Liver (tissue), 9 donors: ENCODE results near the gene ZSWIM1. TPM values are rescaled to one million over a fixed set of nuclear protein-coding genes. Genes with fewer than 3 reads are reported as not detected.

Experiments used
- DNase-seq: peaks from one replicate; pipeline ENCODE4 v3.0.0-alpha.2; 2017; ENCODE audit warnings: low spot score
- H3K27ac ChIP-seq, 2 donors: one replicate each; pipeline ENCODE4 v1.7.0; 2013; ENCODE audit warnings: inconsistent platforms in 2 of 2, low read length in 2 of 2, control low read depth in 1 of 2, low read depth in 1 of 2, mild to moderate bottlenecking in 1 of 2
- H3K27me3 ChIP-seq, 4 donors: one replicate each; pipeline versions ENCODE4 v1.6.1 to v1.7.0; 2013; ENCODE audit warnings: low read length in 3 of 4, inconsistent platforms in 1 of 4, mild to moderate bottlenecking in 1 of 4, moderate library complexity in 1 of 4; ENCODE audit not compliant: control insufficient read depth in 4 of 4, insufficient read depth in 4 of 4
- H3K36me3 ChIP-seq, 4 donors: one replicate each; pipeline versions ENCODE4 v1.6.1 to v1.7.0; 2013; ENCODE audit warnings: low read length in 3 of 4, mild to moderate bottlenecking in 3 of 4, low read depth in 1 of 4, moderate library complexity in 1 of 4; ENCODE audit not compliant: control insufficient read depth in 4 of 4, insufficient read depth in 3 of 4
- H3K4me1 ChIP-seq, 4 donors: one replicate each; pipeline versions ENCODE4 v1.6.1 to v1.7.0; 2013; ENCODE audit warnings: low read length in 3 of 4, mild to moderate bottlenecking in 3 of 4, moderate library complexity in 1 of 4; ENCODE audit not compliant: control insufficient read depth in 4 of 4, insufficient read depth in 4 of 4
- H3K4me3 ChIP-seq, 3 donors: one replicate each; pipeline versions ENCODE4 v1.6.1 to v1.7.0; 2013; ENCODE audit warnings: low read length in 3 of 3, control low read depth in 1 of 3, low read depth in 1 of 3, mild to moderate bottlenecking in 1 of 3
- H3K9ac ChIP-seq, 2 donors: one replicate each; pipeline ENCODE4 v1.7.0; 2013; ENCODE audit warnings: low read length in 2 of 2, mild to moderate bottlenecking in 2 of 2, moderate library complexity in 2 of 2, control low read depth in 1 of 2, low read depth in 1 of 2
- H3K9me3 ChIP-seq, 4 donors: one replicate each; pipeline versions ENCODE4 v1.6.1 to v1.7.0; 2013; ENCODE audit warnings: low read length in 3 of 4; ENCODE audit not compliant: control insufficient read depth in 4 of 4
- EGR1 ChIP-seq, 2 donors: IDR thresholded peaks; 2 replicates each; pipeline ENCODE4 v1.6.1; 2016 to 2018; ENCODE audit warnings: antibody characterized with exemption in 2 of 2, low read depth in 2 of 2
- FOXA1 ChIP-seq: IDR thresholded peaks from 2 replicates; pipeline ENCODE4 v1.6.1; 2016; ENCODE audit warnings: antibody characterized with exemption
- FOXA2 ChIP-seq: IDR thresholded peaks from 2 replicates; pipeline ENCODE4 v1.6.1; 2016; ENCODE audit warnings: antibody characterized with exemption
- GABPA ChIP-seq, 2 donors: IDR thresholded peaks in 1 of 2; conservative IDR thresholded peaks in 1 of 2; 2 replicates each; pipeline ENCODE4 v1.6.1; 2016; ENCODE audit warnings: antibody characterized with exemption in 2 of 2, mild to moderate bottlenecking in 1 of 2, moderate library complexity in 1 of 2
- HNF4A ChIP-seq, 2 donors: conservative IDR thresholded peaks; 2 replicates each; pipeline ENCODE4 v1.6.1; 2016; ENCODE audit warnings: antibody characterized with exemption in 2 of 2, mild to moderate bottlenecking in 2 of 2
- HNF4G ChIP-seq: IDR thresholded peaks from 2 replicates; pipeline ENCODE4 v1.6.1; 2016; ENCODE audit warnings: antibody characterized with exemption
- JUND ChIP-seq, 2 donors: IDR thresholded peaks; 2 replicates each; pipeline ENCODE4 v1.6.1; 2016; ENCODE audit warnings: antibody characterized with exemption in 2 of 2
- NR2F2 ChIP-seq: IDR thresholded peaks from 2 replicates; pipeline ENCODE4 v1.6.1; 2016; ENCODE audit warnings: antibody characterized with exemption
- RAD21 ChIP-seq, 2 donors: IDR thresholded peaks; 2 replicates each; pipeline ENCODE4 v1.6.1; 2016; ENCODE audit warnings: antibody characterized with exemption in 2 of 2, mild to moderate bottlenecking in 2 of 2
- RXRA ChIP-seq, 2 donors: IDR thresholded peaks; 2 replicates each; pipeline ENCODE4 v1.6.1; 2017 to 2018; ENCODE audit warnings: antibody characterized with exemption in 2 of 2, mild to moderate bottlenecking in 1 of 2
- SP1 ChIP-seq: IDR thresholded peaks from 2 replicates; pipeline ENCODE4 v1.6.1; 2018; ENCODE audit warnings: antibody characterized with exemption, mild to moderate bottlenecking
- TAF1 ChIP-seq: conservative IDR thresholded peaks from 2 replicates; pipeline ENCODE4 v1.6.1; 2016; ENCODE audit warnings: antibody characterized with exemption, mild to moderate bottlenecking
- YY1 ChIP-seq: IDR thresholded peaks from 2 replicates; pipeline ENCODE4 v1.6.1; 2016; ENCODE audit warnings: antibody characterized with exemption, mild to moderate bottlenecking
- WGBS: extraction: QIAGEN DNeasy Blood & Tissue Kit; methylation state at CpG from one replicate; pipeline ENCODE4 v1.1.7; 2013; 5-methylcytosine and 5-hydroxymethylcytosine counted together
- polyA plus RNA-seq, 2 donors: library from polyadenylated mRNA; stranded (reverse) in 1 of 2; unstranded in 1 of 2; fragments of 200-250 nt in 1 of 2; fragments of >200 nt in 1 of 2; fragmentation: Nextera tagmentation in 1 of 2; extraction: Ambion mirVana in 1 of 2; gene quantifications; one replicate each; pipeline versions ENCODE4 v1.2.1 to v1.2.3, GENCODE V29; 2013 to 2015
- total RNA-seq, 2 donors: library from RNA; depleted of rRNA; stranded (reverse); fragments of >200 nt; gene quantifications; one replicate each; pipeline ENCODE4 v1.2.3, GENCODE V29; 2014
- TF ChIP-seq, protein P1 (sequence below): IDR thresholded peaks from 2 replicates; pipeline ENCODE4 v1.6.1; 2016; ENCODE audit warnings: antibody characterized with exemption, mild to moderate bottlenecking
- TF ChIP-seq, protein P2 (sequence below): IDR thresholded peaks from 2 replicates; pipeline ENCODE4 v1.6.1; 2016; ENCODE audit warnings: antibody characterized with exemption
- TF ChIP-seq, protein P3 (sequence below): IDR thresholded peaks from 2 replicates; pipeline ENCODE4 v1.6.1; 2016; ENCODE audit warnings: antibody characterized with exemption
- TF ChIP-seq, protein P4 (sequence below): IDR thresholded peaks from 2 replicates; pipeline ENCODE4 v1.6.1; 2016; ENCODE audit warnings: antibody characterized with exemption
- TF ChIP-seq, protein P5 (sequence below): fragments of 150-350 bp; IDR thresholded peaks from 2 replicates; pipeline ENCODE4 v1.5.1; 2017; ENCODE audit warnings: improper control_type of control experiment, low read depth, low read length; ENCODE audit not compliant: missing input control
- donor health status: healthy.
- donor health status: healthy.
- donor health status: healthy.
- donor health status: healthy.
- donor health status: healthy.

Gene ZSWIM1
- total and polyA plus RNA-seq, 4 donors: 2.1 to 5.0 (median 2.3) TPM

DNA sequence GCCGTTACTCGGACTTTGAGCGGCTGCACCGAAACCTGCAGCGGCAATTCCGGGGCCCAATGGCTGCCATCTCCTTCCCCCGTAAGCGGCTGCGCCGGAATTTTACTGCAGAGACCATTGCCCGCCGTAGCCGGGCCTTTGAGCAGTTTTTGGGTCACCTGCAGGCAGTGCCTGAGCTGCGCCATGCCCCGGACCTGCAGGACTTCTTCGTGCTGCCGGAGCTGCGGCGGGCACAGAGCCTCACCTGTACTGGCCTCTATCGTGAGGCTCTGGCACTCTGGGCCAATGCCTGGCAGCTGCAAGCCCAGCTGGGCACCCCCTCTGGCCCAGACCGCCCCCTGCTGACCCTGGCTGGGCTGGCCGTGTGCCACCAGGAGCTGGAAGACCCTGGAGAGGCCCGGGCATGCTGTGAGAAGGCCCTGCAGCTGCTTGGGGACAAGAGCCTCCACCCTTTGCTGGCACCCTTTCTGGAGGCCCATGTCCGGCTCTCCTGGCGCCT is 40.3 kb upstream of the ZSWIM1 start:
- WGBS: 95% methylated on average over 25 of the region's 25 CpGs

DNA sequence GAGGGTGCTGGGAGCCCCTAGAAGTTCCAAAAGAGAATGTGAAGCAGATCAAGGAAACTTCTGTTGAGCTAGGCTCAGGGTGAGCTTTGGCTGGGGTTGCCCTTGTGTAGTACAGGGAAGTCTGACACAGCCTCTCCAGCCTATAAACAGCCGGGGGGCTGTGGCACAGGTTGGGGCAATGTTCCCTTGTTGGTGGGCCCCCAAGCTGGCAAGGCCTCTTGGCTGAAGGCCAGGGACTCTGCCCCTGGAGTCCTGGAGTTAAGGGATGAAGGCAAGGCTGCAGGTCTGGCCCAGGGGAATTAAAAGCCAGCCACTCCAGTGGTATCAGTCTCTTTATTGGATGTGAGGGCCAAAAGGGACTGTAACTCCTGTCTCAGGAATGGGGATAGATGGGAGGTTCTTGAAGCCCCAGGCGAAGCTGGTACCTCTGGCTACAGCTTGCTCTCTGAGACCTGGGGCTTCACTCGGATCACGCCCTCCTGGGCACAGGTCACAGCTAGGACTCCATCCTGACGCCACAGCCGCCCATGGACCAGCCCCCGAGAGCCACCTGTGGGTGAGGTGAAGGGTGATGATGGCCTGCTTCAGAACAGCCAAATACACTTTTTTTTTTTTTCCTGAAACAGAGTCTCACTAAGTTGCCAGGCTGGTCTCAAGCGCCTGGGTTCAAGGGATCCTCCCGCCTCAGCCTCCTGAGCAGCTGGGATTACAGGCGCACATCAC is 39.5 kb upstream of the ZSWIM1 start:
- no peak overlapping the region for H3K4me3 ChIP-seq
- no peaks in the 10 kb centered on the region for H3K4me1 ChIP-seq
- H3K36me3 ChIP-seq: peaks cover 4 to 50% (median 31%) of the 10 kb centered on the region in 4 donors
- no peak for DNase-seq
- no peaks in the 10 kb centered on the region for H3K9me3 ChIP-seq
- WGBS: 94% methylated on average over 10 of the region's 10 CpGs
- TF ChIP-seq, protein P1, sequence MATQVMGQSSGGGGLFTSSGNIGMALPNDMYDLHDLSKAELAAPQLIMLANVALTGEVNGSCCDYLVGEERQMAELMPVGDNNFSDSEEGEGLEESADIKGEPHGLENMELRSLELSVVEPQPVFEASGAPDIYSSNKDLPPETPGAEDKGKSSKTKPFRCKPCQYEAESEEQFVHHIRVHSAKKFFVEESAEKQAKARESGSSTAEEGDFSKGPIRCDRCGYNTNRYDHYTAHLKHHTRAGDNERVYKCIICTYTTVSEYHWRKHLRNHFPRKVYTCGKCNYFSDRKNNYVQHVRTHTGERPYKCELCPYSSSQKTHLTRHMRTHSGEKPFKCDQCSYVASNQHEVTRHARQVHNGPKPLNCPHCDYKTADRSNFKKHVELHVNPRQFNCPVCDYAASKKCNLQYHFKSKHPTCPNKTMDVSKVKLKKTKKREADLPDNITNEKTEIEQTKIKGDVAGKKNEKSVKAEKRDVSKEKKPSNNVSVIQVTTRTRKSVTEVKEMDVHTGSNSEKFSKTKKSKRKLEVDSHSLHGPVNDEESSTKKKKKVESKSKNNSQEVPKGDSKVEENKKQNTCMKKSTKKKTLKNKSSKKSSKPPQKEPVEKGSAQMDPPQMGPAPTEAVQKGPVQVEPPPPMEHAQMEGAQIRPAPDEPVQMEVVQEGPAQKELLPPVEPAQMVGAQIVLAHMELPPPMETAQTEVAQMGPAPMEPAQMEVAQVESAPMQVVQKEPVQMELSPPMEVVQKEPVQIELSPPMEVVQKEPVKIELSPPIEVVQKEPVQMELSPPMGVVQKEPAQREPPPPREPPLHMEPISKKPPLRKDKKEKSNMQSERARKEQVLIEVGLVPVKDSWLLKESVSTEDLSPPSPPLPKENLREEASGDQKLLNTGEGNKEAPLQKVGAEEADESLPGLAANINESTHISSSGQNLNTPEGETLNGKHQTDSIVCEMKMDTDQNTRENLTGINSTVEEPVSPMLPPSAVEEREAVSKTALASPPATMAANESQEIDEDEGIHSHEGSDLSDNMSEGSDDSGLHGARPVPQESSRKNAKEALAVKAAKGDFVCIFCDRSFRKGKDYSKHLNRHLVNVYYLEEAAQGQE: no peak
- TF ChIP-seq YY1 (no peak), RAD21 (IDR thresholded peaks at IDR 0.05) (no peak), GABPA (IDR thresholded peaks at IDR 0.05 in 1 of 2, conservative IDR thresholded peaks at IDR 0.05 in 1 of 2) (no peak), FOXA2 (no peak), FOXA1 (no peak), HNF4G (no peak), SP1 (no peak), RXRA (IDR thresholded peaks at IDR 0.05) (no peak), EGR1 (IDR thresholded peaks at IDR 0.05; ENCODE audit: low read depth in 2 of 2) (no peak), TAF1 (no peak), JUND (IDR thresholded peaks at IDR 0.05) (no peak), NR2F2 (no peak), HNF4A (conservative IDR thresholded peaks at IDR 0.05) (no peak)
- TF ChIP-seq, protein P2, sequence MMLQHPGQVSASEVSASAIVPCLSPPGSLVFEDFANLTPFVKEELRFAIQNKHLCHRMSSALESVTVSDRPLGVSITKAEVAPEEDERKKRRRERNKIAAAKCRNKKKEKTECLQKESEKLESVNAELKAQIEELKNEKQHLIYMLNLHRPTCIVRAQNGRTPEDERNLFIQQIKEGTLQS: no peak
- TF ChIP-seq, protein P3, sequence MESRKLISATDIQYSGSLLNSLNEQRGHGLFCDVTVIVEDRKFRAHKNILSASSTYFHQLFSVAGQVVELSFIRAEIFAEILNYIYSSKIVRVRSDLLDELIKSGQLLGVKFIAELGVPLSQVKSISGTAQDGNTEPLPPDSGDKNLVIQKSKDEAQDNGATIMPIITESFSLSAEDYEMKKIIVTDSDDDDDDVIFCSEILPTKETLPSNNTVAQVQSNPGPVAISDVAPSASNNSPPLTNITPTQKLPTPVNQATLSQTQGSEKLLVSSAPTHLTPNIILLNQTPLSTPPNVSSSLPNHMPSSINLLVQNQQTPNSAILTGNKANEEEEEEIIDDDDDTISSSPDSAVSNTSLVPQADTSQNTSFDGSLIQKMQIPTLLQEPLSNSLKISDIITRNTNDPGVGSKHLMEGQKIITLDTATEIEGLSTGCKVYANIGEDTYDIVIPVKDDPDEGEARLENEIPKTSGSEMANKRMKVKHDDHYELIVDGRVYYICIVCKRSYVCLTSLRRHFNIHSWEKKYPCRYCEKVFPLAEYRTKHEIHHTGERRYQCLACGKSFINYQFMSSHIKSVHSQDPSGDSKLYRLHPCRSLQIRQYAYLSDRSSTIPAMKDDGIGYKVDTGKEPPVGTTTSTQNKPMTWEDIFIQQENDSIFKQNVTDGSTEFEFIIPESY: no peak
- TF ChIP-seq, protein P4, sequence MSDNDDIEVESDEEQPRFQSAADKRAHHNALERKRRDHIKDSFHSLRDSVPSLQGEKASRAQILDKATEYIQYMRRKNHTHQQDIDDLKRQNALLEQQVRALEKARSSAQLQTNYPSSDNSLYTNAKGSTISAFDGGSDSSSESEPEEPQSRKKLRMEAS: no peak
- TF ChIP-seq, protein P5, sequence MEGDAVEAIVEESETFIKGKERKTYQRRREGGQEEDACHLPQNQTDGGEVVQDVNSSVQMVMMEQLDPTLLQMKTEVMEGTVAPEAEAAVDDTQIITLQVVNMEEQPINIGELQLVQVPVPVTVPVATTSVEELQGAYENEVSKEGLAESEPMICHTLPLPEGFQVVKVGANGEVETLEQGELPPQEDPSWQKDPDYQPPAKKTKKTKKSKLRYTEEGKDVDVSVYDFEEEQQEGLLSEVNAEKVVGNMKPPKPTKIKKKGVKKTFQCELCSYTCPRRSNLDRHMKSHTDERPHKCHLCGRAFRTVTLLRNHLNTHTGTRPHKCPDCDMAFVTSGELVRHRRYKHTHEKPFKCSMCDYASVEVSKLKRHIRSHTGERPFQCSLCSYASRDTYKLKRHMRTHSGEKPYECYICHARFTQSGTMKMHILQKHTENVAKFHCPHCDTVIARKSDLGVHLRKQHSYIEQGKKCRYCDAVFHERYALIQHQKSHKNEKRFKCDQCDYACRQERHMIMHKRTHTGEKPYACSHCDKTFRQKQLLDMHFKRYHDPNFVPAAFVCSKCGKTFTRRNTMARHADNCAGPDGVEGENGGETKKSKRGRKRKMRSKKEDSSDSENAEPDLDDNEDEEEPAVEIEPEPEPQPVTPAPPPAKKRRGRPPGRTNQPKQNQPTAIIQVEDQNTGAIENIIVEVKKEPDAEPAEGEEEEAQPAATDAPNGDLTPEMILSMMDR: no peak
- H3K27ac ChIP-seq: no peak overlapping the region
- no peaks in the 10 kb centered on the region for H3K27me3 ChIP-seq
- H3K9ac ChIP-seq: no peak overlapping the region

More for the DNA sequence above, 40.3 kb upstream of the ZSWIM1 start:
- Histone ChIP-seq H3K27me3 (no peaks in the 10 kb centered on the region), H3K9ac (no peak overlapping the region), H3K4me3 (no peak overlapping the region), H3K27ac (no peak overlapping the region), H3K4me1 (no peaks in the 10 kb centered on the region), H3K36me3 (peaks cover 4 to 45% (median 27%) of the 10 kb centered on the region in 4 donors), H3K9me3 (no peaks in the 10 kb centered on the region)
- no peak for DNase-seq
- no peak for TF ChIP-seq JUND (IDR thresholded peaks at IDR 0.05)
- TF ChIP-seq FOXA1: no peak
- TF ChIP-seq, protein P3: no peak
